A172 (cell line): ENCODE measurements around the gene NIF3L1. TPM values are rescaled to one million over a fixed set of nuclear protein-coding genes. Genes with fewer than 3 reads are reported as not detected.

Source experiments
- DNase-seq: peaks from one replicate; pipeline ENCODE4 v3.0.0-alpha.2; 2015; ENCODE audit warnings: low spot score
- total RNA-seq: library from RNA; depleted of rRNA; stranded (reverse); fragments of >200 nt; shearing (Covaris generic); gene quantifications from 2 replicates; pipeline ENCODE4 v1.2.3, GENCODE V29; 2014; rRNA removed

The NIF3L1 gene, protein sequence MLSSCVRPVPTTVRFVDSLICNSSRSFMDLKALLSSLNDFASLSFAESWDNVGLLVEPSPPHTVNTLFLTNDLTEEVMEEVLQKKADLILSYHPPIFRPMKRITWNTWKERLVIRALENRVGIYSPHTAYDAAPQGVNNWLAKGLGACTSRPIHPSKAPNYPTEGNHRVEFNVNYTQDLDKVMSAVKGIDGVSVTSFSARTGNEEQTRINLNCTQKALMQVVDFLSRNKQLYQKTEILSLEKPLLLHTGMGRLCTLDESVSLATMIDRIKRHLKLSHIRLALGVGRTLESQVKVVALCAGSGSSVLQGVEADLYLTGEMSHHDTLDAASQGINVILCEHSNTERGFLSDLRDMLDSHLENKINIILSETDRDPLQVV
- total RNA-seq: 69.7 and 80.0 TPM in 2 replicates

DNA sequence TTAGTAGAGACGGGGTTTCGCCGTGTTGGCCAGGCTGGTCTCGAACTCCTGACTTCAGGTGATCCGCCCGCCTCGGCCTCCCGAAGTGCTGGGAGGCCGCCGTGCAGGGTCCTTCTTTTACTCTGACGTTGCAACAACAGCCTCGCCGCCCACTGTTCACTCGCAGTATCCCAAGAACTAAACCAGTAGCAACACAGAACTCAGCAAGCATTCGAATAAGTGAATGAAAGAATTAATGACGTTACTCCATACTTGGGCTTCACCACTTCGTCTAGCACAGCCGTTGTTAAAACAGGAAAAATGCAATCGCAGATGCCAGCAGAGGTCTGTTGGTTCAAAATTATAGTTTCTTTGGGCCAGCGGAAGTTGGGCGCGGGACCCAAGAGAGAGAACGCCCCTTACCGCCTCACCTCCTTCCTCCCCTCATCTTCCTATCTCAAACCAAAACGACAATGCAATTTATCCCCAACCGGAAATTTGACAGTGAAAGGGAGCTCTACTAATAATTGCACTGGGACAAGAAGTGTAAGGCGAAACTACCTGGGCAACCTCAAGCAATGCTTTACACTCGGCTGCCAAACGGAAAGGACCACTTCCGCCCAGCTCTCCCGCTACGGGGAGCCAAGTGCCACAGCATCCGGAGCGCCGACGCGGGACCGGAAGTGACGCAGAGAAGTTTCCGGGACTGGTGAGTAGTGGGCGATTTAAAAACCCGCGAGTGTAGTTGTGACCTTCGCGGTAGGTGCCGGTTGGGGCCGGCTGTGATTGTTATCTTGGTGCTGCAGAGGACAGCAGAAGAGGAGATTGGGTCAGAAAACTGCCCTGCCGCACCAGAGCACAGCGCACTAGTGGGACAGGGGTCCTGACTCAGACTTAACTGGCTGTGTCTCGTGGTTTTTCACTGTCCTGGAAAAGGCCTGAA, at the start of gene NIF3L1, which contains the start of gene PPIL3:
TSS of gene NIF3L1 (plus strand) at position 668 of the 922 bp plus-strand sequence. CDS start 2,573 bp downstream, outside the sequence.
TSS of gene PPIL3 (minus strand) at position 374 of the 922 bp plus-strand sequence. CDS start 1,462 bp downstream, outside the sequence.
- peak; percentile 99 for DNase-seq

DNA sequence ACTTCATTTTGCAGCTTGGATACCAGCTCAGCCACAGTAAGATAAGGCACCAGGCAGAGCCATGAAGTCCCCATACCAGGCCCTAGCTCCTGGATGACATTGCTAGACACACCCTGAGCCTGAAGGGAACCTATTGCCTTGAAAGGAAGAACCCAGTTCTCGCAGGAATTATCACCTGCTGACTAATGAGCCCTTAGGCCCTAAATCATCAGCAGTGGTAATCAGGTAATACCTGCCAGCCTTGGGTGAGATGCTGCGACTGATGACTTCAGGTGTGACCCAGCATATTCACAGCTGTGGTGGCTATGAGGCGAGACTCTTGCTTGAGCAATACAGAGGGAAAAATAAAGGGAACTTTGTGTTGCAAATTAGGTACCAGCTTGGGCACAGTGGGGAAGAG, 49.7 kb upstream of the NIF3L1 start:
- DNase-seq: no peak

DNA sequence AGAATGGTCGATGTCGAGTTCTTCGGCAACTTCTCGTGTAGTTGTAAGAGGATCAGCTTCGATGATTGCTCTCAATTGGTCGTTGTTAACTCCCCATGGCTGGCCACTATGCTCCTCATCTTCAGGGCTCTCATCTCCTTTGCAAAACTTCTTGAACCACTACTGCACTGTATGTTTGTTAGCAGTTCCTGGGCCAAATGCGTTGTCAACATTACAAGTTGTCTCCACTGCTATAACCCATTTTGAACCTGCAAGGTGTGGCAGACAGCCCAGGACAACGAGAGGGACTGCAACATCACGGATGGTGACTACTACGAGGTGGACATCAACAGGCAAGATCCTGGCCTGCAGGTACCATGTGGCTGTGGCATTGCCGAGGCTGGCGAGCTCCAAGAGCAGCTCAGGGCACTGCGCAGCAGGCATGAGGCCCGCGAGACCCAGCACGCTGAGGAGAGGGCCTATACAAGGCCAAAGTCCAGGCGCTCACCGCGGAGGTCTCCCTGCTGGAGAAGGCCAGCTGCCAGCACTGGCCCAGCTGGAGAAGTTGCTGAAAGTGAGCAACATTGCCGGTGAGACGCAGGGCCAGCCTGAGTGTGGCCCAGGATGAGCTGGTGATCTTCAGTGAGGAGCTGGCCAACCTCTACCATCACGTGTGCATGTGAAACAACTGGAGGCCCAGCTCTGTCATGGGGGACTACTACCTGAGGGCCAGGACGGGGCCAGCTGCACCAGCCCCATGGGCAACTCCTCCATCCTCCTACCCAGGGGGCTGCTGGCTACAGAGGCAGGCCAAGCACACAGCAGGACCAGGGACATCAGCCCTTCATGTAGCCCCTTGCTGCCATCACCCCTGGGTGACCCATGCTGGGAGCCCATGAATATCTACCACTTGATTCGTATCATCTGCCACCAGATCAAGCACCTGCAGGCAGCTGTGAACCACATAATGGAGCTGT, 44.9 kb upstream of the NIF3L1 start:
- no peak for DNase-seq

DNA sequence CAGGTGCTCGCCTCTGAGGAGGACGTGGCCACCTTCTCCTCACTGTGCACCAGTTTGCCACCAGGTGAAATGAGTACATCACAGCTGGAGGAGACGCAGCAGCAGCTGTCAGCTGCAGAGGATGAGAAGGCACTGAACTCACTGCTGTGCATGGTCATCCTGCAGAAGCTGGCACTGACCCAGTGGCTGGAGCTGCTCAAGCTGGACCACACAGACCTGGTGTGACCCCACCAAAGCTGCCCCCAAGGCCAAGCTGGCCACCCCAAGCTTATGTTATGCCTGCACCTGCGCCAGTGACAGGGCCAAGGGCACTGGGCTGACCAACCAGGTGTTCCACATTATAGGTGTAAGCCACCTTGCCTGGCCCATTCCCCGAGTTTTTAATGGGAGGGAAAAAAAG, 44.0 kb upstream of the NIF3L1 start:
- no peak for DNase-seq

DNA sequence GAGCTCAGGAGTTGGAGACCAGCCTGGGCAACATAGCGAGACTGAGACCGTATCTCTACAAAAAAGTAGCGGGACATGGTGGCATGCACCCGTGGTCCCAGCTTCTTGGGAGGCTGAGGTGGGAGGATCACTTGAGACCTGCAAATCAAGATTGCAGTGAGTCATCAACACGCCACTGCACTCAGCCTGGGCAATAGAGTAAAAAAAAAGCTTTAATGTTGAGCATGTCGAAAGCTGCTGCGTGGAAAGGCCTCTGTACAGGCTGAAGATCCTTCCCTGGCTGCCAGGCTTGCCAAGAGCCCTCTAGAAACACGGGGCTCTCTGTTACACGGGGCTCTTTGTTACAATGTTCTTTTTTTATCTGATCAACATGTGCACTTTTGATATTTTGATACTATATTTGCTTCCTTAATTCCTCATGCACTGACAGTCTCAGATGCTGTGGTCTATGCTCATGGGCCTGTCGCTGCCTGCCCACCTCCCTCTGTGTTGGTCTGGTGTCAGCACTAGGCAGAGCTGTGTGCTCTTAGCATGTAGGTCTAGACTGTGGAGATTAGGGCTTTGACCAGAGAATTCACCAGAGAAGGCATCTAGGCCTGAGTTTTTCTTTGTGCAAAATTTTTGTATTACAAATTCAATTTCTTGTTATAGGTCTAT, 43.4 kb upstream of the NIF3L1 start:
- no peak for DNase-seq

DNA sequence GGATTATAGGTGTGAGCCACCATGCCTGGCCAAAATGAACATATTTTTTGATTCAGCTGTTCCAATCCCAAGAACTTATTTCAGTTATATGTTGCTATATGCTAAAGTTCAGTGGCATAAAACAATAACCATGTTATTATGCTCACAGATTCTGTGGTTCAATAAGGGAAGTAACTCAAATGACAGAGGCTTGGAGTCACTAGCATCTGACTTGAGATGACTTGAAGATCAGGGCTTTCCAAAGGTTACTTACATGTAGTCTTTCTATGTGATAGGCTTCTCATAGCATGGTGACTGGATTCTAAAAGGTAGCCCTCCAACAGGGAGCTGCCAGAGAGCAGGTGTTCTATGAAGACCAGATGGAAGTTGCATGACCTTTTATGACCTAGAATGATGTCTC, 41.9 kb upstream of the NIF3L1 start:
- DNase-seq: no peak

DNA sequence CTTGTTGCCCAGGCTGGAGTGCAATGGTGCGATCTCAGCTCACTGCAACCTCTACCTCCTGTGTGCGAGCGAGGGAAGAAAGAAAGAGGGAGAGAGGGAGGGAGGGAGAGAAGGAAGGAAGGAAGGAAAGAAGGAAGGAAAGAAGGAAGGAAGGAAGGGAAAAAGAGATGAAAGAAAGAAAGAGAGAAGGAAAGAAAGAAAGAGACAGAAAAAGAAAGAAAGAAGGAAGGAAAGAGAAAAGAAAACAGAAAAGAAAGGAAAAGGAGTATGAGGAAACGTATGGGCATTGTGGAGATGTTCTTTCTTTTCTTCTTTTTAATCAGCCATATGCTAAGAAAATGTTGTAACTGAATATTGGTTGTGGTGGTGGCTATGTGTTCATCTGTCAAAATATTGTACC, 41.2 kb upstream of the NIF3L1 start:
- no peak for DNase-seq

DNA sequence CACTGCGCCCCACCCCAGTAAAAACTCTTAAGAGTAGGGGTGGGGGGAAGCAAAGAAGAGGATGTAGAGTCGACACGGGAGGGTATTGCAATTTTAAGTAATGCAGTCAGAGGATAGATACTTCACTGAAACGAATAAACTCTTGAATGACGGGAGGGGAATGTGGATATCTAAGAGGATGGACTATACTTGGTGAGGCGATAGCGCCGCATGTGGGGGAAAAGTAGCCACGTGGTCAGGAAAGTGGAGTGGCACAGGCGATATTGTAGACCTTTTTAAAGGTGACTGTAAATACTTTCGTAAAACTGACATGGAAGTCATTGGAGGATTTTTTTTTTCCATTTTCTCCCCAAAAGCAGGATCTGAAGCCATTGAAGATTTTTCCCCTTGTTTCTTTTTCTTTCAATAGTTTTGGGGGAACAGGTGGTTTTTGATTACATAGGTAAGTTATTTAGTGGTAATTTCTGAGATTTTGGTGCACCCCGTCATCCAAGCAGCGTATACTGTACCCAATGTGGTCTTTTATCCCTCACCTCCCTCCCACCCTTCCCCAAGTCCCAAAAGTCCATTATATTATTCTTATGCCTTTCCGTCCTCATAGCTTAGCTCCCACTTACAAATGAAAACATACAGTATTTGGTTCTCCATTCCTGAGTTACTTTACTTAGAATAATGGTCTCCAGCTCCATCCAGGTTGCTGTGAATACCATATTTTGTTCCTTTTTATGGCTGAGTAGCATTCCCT, 38.5 kb upstream of the NIF3L1 start:
- no peak for DNase-seq

DNA sequence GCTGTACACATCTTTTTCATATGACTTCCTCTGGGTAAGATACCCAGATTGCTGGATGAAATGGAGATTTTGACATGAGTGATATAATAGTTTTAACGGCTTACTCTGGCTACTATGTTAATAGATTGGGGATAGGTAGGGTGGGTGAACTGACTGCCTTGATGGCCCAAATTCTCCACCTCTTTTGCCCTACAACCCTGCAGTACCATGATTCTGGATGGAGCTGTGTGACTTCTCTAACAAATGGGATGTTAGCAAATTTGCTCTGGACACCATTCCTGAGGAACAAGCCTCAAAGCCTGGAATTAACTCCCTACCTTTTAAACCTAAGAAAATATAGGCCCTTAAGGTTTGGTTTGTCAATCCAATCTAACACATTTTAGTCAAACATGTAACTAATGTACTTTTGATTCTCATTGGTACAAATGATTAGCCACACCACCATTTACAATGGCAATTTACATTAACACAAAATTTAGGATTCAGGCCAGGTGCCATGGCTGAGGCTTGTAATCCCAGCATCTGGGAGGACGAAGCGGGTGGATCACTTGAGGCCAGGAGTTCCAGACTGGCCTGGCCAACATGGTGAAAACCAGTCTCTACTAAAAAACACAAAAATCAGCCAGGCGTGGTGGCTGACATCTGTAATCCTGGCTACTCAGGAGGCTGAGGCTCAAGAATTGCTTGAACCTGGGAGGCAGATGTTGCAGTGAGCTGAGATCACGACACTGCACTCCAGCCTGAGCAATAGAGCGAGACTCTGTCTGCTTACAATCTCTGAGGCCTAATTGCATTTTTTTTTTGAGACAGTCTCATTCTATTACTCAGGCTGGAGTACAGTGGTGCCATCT, 37.5 kb upstream of the NIF3L1 start:
- no peak for DNase-seq

DNA sequence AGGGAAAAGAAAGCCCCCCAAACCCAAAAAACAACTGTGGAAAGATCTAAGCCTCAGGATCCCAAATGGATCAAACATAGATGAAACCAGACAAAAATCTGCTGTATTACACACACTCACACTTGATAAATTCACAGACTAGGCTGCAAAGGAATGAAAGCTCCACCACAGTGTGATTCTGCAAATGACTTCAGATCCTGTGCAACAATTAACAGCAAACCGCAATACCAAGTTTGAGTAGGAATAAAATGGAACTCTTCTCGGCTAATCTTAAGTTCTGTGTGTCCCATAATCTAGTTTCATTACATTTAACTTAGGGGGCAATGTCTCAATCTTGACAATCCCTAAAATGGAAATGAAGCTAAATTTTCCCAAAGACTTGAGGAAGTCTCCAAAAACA, 36.6 kb upstream of the NIF3L1 start:
- DNase-seq: no peak

DNA sequence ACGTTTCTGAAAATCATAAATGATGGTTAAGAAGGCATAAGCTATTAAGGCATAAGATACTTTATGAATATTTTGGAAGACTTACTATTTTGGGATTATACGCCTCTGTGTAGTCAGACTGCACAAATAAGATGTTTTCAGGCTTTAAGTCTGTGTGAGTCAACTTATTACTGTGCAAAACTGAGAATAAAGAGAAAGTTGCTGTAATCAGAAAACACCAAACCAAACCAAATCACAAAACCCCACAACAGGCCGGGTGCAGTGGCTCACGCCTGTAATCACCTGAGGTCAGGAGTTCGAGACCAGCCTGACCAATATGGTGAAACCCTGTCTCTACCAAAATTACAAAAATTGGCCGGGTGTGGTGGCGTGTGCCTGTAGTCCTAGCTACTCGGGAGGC, 32.4 kb upstream of the NIF3L1 start:
- DNase-seq: no peak

DNA sequence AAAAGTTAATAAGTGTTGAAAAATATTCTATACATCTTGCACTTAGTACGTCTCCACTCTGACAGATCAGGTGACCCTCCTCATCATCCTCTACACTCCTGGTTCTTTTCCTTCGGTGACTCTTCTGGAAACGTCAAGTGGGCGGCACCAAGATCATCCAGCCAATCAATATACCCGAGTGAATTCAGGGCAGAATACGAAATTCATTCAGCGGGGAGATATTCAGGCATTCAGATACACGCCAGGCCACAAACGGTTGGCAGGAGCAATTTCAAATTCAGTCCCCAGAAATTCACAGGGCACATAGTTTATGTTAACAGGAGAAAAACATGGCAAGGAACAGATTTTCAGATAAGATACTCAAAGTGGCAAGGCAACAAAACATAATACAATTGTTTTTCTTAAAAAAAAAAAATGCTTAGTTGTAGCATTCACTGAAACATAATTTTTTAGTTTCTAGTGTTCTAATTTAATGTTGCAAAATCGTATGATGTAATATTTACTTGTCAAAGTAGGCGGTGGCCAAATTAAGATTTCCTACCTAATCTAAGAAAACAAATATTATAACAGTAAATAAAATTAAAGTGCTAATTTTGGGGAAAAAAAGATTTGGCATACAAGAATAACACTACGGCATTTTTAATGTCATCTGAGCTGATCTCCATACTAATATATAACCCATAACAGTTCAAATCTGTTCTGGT, 28.9 kb upstream of the NIF3L1 start:
- no peak for DNase-seq

DNA sequence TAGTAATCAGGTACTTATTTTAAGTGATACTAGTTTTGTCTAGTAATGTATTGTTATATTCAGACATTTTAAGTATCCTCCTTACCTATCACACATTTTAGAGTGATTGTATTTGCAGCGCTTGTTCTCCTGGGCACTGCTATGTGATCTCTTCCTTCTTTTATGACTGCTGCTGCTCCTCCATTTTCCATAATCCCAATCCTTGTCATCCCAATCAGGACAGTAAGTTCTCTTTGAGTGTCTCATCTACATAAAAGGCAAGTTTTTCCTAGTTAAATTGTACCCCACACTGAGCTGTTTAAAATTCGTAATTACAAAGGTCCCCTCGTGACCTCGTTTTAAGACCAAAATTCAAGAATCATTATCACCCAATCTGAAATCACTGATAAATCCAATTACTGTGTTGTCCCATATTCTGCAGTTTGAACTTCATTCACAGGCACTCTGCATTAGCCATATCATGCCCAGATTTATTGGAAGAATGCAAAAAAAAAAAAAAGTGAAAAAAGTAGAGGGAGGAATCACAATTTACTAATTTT, 27.5 kb upstream of the NIF3L1 start:
- no peak for DNase-seq

DNA sequence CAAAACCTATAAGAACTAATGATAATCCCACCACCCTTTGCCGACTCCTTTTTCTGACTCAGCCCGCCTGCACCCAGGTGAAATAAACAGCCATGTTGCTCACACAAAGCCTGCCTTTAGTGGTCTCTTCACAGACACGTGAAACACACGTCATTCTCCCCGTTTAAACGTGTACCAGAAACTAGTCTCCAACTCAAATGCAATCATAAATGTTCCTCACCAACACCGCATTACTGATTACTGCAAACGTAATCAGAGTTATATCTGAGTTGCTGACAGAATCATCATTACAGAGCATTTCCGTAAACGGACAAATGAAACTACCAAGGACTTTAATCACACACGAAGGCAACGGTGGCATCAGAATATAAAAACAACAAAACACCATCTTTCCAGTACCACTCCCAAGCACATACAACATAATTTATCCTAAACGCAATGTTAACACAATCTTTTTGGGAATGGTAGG, 26.6 kb upstream of the NIF3L1 start:
- DNase-seq: peak; percentile 57

DNA sequence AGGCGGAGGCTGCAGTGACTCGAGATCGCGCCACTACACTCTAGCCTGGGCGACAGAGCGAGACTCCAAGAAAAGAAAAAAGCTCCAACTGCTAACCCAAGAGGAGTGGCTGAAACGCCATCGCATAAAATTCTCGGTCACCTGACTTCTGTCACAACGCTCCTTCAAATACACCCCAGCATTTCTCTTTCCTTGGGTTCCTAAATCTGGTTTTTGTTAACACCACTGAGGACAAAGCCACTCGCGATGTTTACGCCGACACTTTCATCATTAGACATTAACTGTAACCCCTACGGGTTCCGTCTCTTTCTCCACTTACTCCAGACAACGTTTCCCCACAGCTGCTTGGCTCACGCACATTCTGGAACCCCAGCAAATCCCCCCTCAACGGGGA, 25.4 kb upstream of the NIF3L1 start:
- peak; percentile 30 for DNase-seq

DNA sequence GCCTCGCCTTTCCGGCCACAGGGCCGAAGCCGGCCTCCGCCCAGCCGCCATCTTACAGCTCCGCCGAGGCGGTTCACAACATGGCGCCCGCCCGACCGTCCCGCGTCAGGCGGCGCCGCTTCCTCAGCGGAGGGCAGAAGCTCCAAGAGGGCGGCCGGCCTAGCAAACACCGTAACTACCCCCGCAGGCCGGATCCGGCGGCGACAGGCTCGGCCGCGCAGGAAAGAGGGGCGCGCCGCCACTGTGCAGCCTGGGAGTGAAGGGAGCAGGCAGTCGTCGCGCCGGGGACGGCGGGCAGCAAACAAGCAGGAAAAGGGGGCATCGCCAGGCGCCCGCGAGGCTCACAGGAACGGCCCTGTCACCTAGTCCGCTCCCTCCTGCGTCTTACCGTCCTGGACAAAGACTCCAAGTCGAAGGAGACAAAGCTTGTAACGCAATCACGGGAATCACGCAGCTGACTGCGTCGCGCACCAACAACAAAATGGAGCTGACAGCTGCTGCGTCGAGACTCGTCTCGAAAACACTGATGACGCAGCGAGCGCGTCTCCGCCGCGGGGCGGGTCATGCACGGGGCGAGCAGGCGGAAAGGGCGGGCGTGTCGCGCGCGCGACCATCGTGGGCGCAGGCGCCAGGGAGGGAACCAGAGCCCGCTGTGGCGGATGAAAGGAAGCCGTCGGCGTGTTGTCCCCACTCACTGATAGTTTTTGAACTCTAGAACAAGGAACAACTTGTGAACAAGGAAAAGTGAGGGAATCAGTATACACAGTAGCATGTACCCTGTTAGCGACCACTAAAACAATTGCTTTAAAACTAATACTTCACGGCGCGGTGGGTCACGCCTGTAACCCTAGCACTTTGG, 24.8 kb upstream of the NIF3L1 start, which contains the start of gene CLK1:
TSS of gene CLK1 (minus strand) at position 483 of the 859 bp plus-strand sequence. CDS start 2,796 bp downstream, outside the sequence.
- peak; percentile 87 for DNase-seq

DNA sequence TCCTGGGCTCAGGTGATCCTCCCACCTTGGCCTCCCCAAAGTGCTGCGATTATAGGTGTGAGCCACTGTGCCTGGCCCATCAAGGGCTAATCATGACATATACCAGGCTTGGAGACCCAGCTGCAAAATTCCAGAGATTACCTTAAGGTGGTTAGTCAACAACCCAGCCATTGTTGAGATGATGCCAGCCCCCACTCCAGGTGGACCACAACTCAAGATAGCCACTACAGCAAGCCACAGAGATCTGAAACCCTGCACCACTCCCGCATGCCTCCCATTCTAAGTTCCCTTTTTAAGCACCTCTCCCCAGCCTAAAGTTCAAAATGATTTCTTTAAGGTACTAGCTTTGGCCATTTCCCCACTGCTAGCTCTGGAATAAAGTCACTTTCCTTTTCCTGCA, 20.2 kb upstream of the NIF3L1 start:
- DNase-seq: no peak
